BLaER1 treated with 17β-estradiol and CSF1 and Interleukin-3, amounts not matched to agents 10 nM and 100 nM (cell line): ENCODE data around the gene LRRN2.

Experiments used
- H3K27ac ChIP-seq, 11 experiments: shearing (Covaris generic); formaldehyde crosslinking; 2 replicates each; pipeline ENCODE4 v1.8.1; 2022
- H3K27me3 ChIP-seq, 11 experiments: shearing (Covaris generic); formaldehyde crosslinking; 2 replicates each; pipeline ENCODE4 v1.8.1; 2022
- H3K36me3 ChIP-seq, 11 experiments: shearing (Covaris generic); formaldehyde crosslinking; 2 replicates each; pipeline ENCODE4 v1.8.1; 2022
- H3K4me1 ChIP-seq, 10 experiments: shearing (Covaris generic); formaldehyde crosslinking; 2 replicates each; pipeline ENCODE4 v1.8.1; 2022
- H3K4me2 ChIP-seq, 11 experiments: shearing (Covaris generic); formaldehyde crosslinking; 2 replicates each; pipeline ENCODE4 v1.8.1; 2022
- H3K4me3 ChIP-seq, 10 experiments: shearing (Covaris generic); formaldehyde crosslinking; 2 replicates each; pipeline ENCODE4 v1.8.1; 2022
- H3K9ac ChIP-seq, 11 experiments: shearing (Covaris generic); formaldehyde crosslinking; 2 replicates each; pipeline ENCODE4 v1.8.1; 2022
- H3K9me3 ChIP-seq, 11 experiments: shearing (Covaris generic); formaldehyde crosslinking; replicated peaks in 1 of 11; 2 replicates each; pipeline ENCODE4 v1.8.1; 2022
- H4K20me1 ChIP-seq, 11 experiments: shearing (Covaris generic); formaldehyde crosslinking; 2 replicates each; pipeline ENCODE4 v1.8.1; 2022
- Cebpa-rat ChIP-seq, 11 experiments: shearing (Covaris generic); IDR thresholded peaks; 2 replicates each; pipeline ENCODE4 v1.8.1; 2022

LRRN2 gene

GRCh38 chr1:204714194-204714860 is 28.8 kb upstream of the LRRN2 start:
- H4K20me1 ChIP-seq = no peaks in the 10 kb centered on the region
- no peaks in the 10 kb centered on the region for H3K9me3 ChIP-seq
- H3K4me1 ChIP-seq = peaks cover 25 to 73% (median 66%) of the 10 kb centered on the region in 10 experiments
- TF ChIP-seq Cebpa-rat (IDR thresholded peaks at IDR 0.05) = no peak
- H3K36me3 ChIP-seq = no peaks in the 10 kb centered on the region
- H3K27ac ChIP-seq = peak overlapping the region in 4 of 11 experiments; percentile 4 to 23 (median 9); a peak in 3 of 22 replicates
- peak overlapping the region; percentile 20 to 87 (median 74) for H3K4me2 ChIP-seq
- peaks cover 0 to 15% (median 0%) of the 10 kb centered on the region in 11 experiments; a peak in 2 of 22 replicates for H3K27me3 ChIP-seq
- peak overlapping the region in 1 of 10 experiments; percentile 17; a peak in 1 of 20 replicates for H3K4me3 ChIP-seq
- peak overlapping the region in 3 of 11 experiments; percentile 5 to 53 (median 17); a peak in 4 of 22 replicates for H3K9ac ChIP-seq

DNA sequence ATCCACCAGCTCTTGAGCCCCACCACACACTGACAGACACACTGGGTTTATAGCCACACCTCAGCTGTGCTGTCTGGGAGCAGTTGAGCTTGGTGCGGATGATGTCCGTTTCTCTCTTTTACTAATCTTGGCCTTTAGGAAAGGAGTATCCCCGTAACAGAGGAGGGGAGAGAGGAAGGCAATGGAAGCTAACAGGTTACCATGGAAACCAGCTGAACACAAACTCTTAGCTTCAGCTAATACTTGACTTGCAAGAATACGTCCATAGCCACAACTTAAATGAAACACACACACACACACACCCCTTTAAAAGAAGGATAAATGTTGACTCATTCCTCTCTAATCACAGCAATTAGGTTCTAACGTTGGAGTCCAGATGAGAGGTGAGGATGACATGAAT is 28.0 kb upstream of the LRRN2 start:
- H3K4me3 ChIP-seq = no peak overlapping the region
- H3K27ac ChIP-seq = no peak overlapping the region
- peaks cover 25 to 81% (median 69%) of the 10 kb centered on the region in 10 experiments for H3K4me1 ChIP-seq
- H3K4me2 ChIP-seq = peak overlapping the region in 9 of 11 experiments; percentile 64 to 87 (median 81); a peak in 17 of 22 replicates
- TF ChIP-seq Cebpa-rat (IDR thresholded peaks at IDR 0.05) = no peak
- peaks cover 0 to 15% (median 0%) of the 10 kb centered on the region in 11 experiments; a peak in 2 of 22 replicates for H3K27me3 ChIP-seq
- H3K9me3 ChIP-seq = no peaks in the 10 kb centered on the region
- no peaks in the 10 kb centered on the region for H4K20me1 ChIP-seq
- H3K9ac ChIP-seq = no peak overlapping the region
- H3K36me3 ChIP-seq = no peaks in the 10 kb centered on the region

- Histone ChIP-seq H3K27ac (peak overlapping the region in 5 of 11 experiments; percentile 34 to 66 (median 47); a peak in 5 of 22 replicates), H3K27me3 (peaks cover 0 to 15% (median 0%) of the 10 kb centered on the region in 11 experiments; a peak in 2 of 22 replicates), H3K4me2 (peak overlapping the region; percentile 64 to 87 (median 81)), H3K9ac (peak overlapping the region in 4 of 11 experiments; percentile 23 to 45 (median 30); a peak in 2 of 22 replicates), H3K9me3 (no peaks in the 10 kb centered on the region), H3K36me3 (no peaks in the 10 kb centered on the region), H3K4me3 (peak overlapping the region in 2 of 10 experiments; percentile 3 to 34; a peak in 1 of 20 replicates), H4K20me1 (no peaks in the 10 kb centered on the region), H3K4me1 (peaks cover 25 to 87% (median 71%) of the 10 kb centered on the region in 10 experiments)
- TF ChIP-seq Cebpa-rat (IDR thresholded peaks at IDR 0.05) = no peak
Observed at GRCh38 chr1:204712708-204713430, 27.3 kb upstream of the LRRN2 start.

DNA sequence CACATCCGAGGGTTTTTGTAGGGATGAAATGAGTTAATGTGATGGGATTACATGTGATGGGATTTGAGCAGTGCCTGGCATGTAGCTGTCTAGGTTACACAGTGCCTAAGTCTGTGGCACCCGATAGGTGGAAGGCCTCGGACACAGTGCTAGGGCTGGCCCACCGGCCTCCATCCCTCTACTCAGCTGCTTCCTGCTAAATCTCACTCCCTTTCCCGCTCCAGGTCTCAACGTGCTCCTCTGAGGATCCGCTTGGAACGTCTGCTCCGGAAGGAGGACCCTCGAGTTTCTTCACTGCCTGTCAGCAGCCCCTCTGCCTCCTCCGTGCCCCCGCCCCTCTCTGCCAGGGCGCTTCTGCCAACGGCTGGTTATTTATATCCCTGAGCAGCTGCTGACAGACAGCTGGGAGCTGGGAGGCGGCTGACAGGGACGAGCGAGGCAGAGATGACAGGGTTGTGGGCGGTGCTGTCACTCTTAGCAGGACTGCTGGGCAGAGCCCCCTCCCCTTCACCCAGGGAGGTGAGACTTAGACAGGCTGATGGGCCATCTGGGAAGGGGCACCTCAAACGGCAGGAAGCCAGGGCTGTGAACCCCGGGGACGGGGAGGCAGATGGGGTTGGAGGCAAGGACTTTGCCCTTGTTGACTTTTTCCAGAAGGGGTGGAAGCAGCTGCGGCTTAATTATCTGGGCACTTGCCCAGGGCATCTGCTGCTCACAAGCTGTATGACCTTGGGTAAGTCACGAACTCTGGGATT is 26.6 kb upstream of the LRRN2 start:
- peaks cover 0 to 15% (median 0%) of the 10 kb centered on the region in 11 experiments; a peak in 2 of 22 replicates for H3K27me3 ChIP-seq
- peak overlapping the region in 4 of 10 experiments; percentile 3 to 57 (median 28); a peak in 3 of 20 replicates for H3K4me3 ChIP-seq
- H3K4me1 ChIP-seq = peaks cover 29 to 94% (median 79%) of the 10 kb centered on the region in 10 experiments

GRCh38 chr1:204711103-204711946 is 25.8 kb upstream of the LRRN2 start:
- H3K4me1 ChIP-seq = peaks cover 37 to 99% (median 87%) of the 10 kb centered on the region in 10 experiments

More for the DNA sequence above, 26.6 kb upstream of the LRRN2 start:
- H3K9me3 ChIP-seq = no peaks in the 10 kb centered on the region
- H3K4me2 ChIP-seq = peak overlapping the region; percentile 64 to 87 (median 81)
- H3K9ac ChIP-seq = peak overlapping the region in 8 of 11 experiments; percentile 6 to 45 (median 24); a peak in 11 of 22 replicates
- no peaks in the 10 kb centered on the region for H3K36me3 ChIP-seq
- no peaks in the 10 kb centered on the region for H4K20me1 ChIP-seq
- no peak for TF ChIP-seq Cebpa-rat (IDR thresholded peaks at IDR 0.05)
- H3K27ac ChIP-seq = peak overlapping the region in 6 of 11 experiments; percentile 8 to 66 (median 42); a peak in 10 of 22 replicates

GRCh38 chr1:204709960-204710912 is 24.7 kb upstream of the LRRN2 start:
- peak overlapping the region in 1 of 11 experiments; percentile 55; a peak in 2 of 22 replicates for H3K27ac ChIP-seq

More at GRCh38 chr1:204711103-204711946, 25.8 kb upstream of the LRRN2 start:
- Histone ChIP-seq H3K9ac (peak overlapping the region in 4 of 11 experiments; percentile 23 to 47 (median 35); a peak in 5 of 22 replicates), H3K9me3 (no peaks in the 10 kb centered on the region), H4K20me1 (no peaks in the 10 kb centered on the region), H3K4me2 (peak overlapping the region in 10 of 11 experiments; percentile 64 to 87 (median 81); a peak in 20 of 22 replicates), H3K36me3 (no peaks in the 10 kb centered on the region), H3K27me3 (peaks cover 0 to 15% (median 0%) of the 10 kb centered on the region in 11 experiments; a peak in 2 of 22 replicates), H3K4me3 (no peak overlapping the region), H3K27ac (peak overlapping the region in 6 of 11 experiments; percentile 8 to 66 (median 42); a peak in 10 of 22 replicates)
- TF ChIP-seq Cebpa-rat (IDR thresholded peaks at IDR 0.05) = no peak

GRCh38 chr1:204709021-204709420 is 23.5 kb upstream of the LRRN2 start:
- Histone ChIP-seq H3K27me3 (peaks cover 0 to 15% (median 0%) of the 10 kb centered on the region in 11 experiments; a peak in 2 of 22 replicates), H3K36me3 (no peaks in the 10 kb centered on the region), H3K4me3 (no peak overlapping the region), H3K4me1 (peaks cover 37 to 99% (median 90%) of the 10 kb centered on the region in 10 experiments), H3K9ac (no peak overlapping the region), H3K27ac (no peak overlapping the region), H3K9me3 (no peaks in the 10 kb centered on the region), H3K4me2 (peak overlapping the region in 2 of 11 experiments; percentile 4 to 82; a peak in 2 of 22 replicates), H4K20me1 (no peaks in the 10 kb centered on the region)
- TF ChIP-seq Cebpa-rat (IDR thresholded peaks at IDR 0.05) = no peak

More at GRCh38 chr1:204709960-204710912, 24.7 kb upstream of the LRRN2 start:
- H3K9ac ChIP-seq = peak overlapping the region in 3 of 11 experiments; percentile 11 to 47 (median 47); a peak in 2 of 22 replicates
- peaks cover 0 to 15% (median 0%) of the 10 kb centered on the region in 11 experiments; a peak in 2 of 22 replicates for H3K27me3 ChIP-seq
- H4K20me1 ChIP-seq = no peaks in the 10 kb centered on the region
- H3K9me3 ChIP-seq = no peaks in the 10 kb centered on the region
- no peak for TF ChIP-seq Cebpa-rat (IDR thresholded peaks at IDR 0.05)
- peak overlapping the region in 8 of 11 experiments; percentile 64 to 87 (median 82); a peak in 15 of 22 replicates for H3K4me2 ChIP-seq
- no peaks in the 10 kb centered on the region for H3K36me3 ChIP-seq
- H3K4me3 ChIP-seq = no peak overlapping the region
- peaks cover 40 to 99% (median 91%) of the 10 kb centered on the region in 10 experiments for H3K4me1 ChIP-seq
